ENCODE results near the gene XPNPEP1.

The XPNPEP1 gene

DNA sequence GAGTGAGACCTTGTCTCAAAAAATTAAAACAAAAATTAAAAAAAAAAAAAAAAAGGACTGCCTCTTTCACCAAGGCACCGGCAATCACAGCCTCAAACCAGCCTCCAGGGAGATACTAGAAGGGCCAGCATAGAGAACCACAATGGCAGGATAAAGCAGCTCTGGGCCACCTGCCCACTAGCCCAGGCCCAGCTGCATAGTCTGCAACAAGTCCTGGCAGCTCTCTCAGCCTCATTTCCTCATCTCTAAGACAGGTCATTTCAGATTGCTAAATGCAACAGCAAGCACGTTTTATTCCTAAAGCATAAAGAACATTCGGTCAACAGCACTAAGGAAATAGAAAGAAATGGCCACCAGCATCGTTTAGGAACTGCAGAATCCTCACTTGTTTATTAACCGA is 28.8 kb downstream of the XPNPEP1 start:
- Mint-ChIP-seq H3K4me3 (no peak overlapping the region), H3K27ac (no peak overlapping the region), H3K36me3 (peaks cover 10% of the 10 kb centered on the region), H3K27me3 (no peaks in the 10 kb centered on the region), H3K4me1 (peaks cover 58% of the 10 kb centered on the region), H3K9me3 (no peaks in the 10 kb centered on the region)

DNA sequence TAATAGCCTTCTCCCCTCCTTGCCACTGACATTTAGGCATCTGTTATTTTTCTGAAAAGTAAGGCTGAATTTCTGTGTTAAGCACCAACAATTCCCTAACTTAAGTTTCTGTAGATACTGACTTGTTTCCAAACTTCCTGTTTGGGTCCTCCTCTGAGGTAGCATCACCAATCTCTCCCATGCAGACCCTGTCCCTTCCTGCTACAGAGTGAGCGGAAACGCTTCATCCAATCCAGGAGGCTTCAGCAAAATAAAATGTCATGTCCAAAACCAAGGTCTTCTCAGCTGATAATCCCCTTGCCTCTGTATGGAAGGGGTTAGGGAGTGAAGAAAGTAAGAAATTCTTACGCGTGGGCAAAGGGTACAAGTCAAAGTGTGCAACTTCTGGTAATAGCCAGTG is 29.9 kb downstream of the XPNPEP1 start:
- Mint-ChIP-seq H3K36me3 (peaks cover 7% of the 10 kb centered on the region), H3K27me3 (no peaks in the 10 kb centered on the region), H3K9me3 (no peaks in the 10 kb centered on the region), H3K27ac (peak overlapping the region; percentile 72), H3K4me1 (peaks cover 47% of the 10 kb centered on the region), H3K4me3 (no peak overlapping the region)

DNA sequence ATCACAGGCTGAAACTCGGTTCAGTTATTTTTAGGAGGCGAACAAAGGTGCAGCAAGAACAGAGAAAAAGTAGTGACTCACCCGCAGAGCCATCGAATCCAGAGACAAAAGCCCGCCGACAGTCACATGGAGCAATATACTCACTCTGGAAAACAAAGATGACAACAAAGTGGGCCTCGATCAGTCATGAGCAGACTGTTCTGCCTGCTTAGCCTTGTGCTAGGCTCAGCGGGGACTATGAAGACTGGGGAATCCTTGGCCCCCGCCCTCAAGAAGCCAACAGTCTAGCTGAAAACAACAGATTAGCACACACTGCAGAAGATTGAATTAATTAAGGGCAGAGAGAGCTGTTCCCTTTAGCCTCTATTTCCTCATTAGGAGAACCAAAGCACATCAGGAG is 30.4 kb downstream of the XPNPEP1 start:
- H3K36me3 Mint-ChIP-seq = peaks cover 5% of the 10 kb centered on the region
- H3K27ac Mint-ChIP-seq = no peak overlapping the region
- no peaks in the 10 kb centered on the region for H3K9me3 Mint-ChIP-seq
- peaks cover 42% of the 10 kb centered on the region for H3K4me1 Mint-ChIP-seq
- H3K27me3 Mint-ChIP-seq = no peaks in the 10 kb centered on the region
- H3K4me3 Mint-ChIP-seq = no peak overlapping the region

DNA sequence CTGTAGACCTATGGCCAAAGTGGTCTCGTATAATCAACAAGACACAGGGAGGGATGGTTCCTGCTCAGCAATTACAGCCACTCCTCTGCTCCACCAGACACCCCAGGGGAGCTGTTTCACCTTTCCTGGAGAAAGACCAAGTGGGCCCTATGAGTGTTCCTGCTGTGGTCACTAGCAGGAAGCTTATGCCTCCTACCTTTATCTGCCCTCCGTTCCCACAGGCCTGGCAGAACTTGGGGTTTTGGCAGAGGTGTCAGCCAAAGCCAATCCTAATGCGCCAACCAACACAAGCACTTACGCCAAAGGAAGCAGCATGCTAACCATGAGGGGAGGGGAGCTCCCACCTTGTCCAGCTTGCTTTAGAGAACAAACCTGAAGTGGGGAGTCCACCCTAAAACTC is 31.2 kb downstream of the XPNPEP1 start:
- Mint-ChIP-seq H3K4me1 (peaks cover 42% of the 10 kb centered on the region), H3K4me3 (no peak overlapping the region), H3K36me3 (peaks cover 1% of the 10 kb centered on the region)

DNA sequence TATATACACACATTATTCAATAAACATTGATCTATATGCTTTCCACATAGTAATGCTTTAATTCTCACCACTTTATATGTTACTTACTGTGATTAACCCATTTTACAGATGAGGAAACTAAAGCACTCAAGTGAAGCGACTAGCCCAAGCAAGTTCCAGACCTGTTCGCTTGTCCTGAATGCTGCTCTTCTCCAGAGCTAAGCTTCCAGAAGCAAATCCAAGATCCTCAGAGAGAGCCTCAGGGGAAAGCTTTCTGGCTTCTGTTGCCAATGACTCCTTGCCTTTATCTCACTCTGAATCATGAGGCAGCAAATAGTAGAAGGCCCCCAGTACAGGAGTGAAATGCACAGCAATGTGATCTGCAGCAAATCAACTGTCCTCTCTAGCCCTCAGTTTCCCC is 32.2 kb downstream of the XPNPEP1 start:
- Mint-ChIP-seq H3K9me3 (no peaks in the 10 kb centered on the region), H3K36me3 (peaks cover 5% of the 10 kb centered on the region), H3K27ac (no peak overlapping the region), H3K4me3 (no peak overlapping the region), H3K27me3 (no peaks in the 10 kb centered on the region), H3K4me1 (peaks cover 38% of the 10 kb centered on the region)

More for the DNA sequence above, 31.2 kb downstream of the XPNPEP1 start:
- H3K9me3 Mint-ChIP-seq = no peaks in the 10 kb centered on the region
- no peaks in the 10 kb centered on the region for H3K27me3 Mint-ChIP-seq
- no peak overlapping the region for H3K27ac Mint-ChIP-seq

DNA sequence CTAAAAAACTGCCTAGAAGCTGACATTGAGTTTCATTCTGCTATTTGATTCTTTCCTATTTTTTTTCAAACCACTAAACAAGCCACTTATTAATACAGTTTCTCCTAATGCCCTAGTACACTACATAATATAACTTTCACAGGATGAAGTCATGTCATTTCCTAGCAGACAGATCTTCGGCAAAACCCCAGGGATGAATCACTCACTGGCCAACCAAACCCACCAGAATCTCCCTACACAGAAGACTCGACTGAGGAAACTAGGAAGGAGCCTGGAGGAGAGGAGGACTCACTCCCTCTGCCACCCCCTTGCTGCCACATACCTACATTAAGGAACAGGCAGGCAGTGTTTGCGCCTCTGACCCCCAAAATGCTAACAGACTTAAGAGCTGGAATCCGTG is 33.4 kb downstream of the XPNPEP1 start:
- Mint-ChIP-seq H3K4me1 (peaks cover 30% of the 10 kb centered on the region), H3K36me3 (peaks cover 6% of the 10 kb centered on the region), H3K9me3 (no peaks in the 10 kb centered on the region), H3K4me3 (no peak overlapping the region), H3K27me3 (no peaks in the 10 kb centered on the region), H3K27ac (no peak overlapping the region)

DNA sequence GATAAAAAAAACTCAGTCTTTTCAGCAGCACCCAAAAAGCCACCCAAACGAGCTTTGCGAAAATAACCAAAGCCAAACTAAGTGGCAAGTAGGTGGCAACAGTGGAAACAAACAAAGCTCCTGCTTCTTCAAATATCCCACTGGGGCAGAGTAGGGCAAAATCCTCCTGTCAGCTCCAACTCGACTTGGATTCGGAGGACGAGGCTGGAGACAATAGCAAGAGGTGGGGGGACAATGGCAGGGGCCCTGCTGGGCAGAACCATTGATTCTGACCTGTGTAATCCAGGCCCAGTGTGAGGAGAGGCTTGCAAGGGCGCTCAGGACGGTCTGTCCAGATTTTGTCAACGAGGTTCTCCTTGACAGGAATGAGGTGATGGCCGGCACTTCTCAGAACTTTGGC is 35.5 kb downstream of the XPNPEP1 start:
- H3K27me3 Mint-ChIP-seq = no peaks in the 10 kb centered on the region
- H3K9me3 Mint-ChIP-seq = no peaks in the 10 kb centered on the region
- H3K27ac Mint-ChIP-seq = no peak overlapping the region
- H3K36me3 Mint-ChIP-seq = peaks cover 13% of the 10 kb centered on the region
- H3K4me1 Mint-ChIP-seq = peaks cover 28% of the 10 kb centered on the region
- H3K4me3 Mint-ChIP-seq = no peak overlapping the region

DNA sequence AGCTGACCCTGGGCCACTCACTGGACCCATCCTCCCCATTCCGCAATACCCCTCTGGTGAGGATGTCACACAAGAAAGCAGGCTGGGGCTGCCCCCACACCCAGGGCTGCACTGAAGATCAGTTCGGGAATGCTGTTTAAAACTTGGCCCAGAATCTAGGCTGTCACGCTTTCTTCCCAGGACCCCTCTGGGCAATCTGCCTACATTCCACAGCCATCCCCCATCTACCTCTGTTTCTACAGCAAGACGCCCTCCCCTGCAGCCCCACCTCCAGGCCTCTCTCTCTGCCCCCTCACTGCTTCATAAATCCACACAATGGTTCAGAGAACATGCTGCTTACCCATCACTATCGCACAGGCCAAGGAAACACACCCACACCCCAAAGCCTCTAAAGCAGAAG is 36.1 kb downstream of the XPNPEP1 start:
- Mint-ChIP-seq H3K27me3 (no peaks in the 10 kb centered on the region), H3K36me3 (peaks cover 13% of the 10 kb centered on the region), H3K9me3 (no peaks in the 10 kb centered on the region), H3K4me1 (peaks cover 24% of the 10 kb centered on the region), H3K27ac (peak overlapping the region; percentile 47), H3K4me3 (no peak overlapping the region)

DNA sequence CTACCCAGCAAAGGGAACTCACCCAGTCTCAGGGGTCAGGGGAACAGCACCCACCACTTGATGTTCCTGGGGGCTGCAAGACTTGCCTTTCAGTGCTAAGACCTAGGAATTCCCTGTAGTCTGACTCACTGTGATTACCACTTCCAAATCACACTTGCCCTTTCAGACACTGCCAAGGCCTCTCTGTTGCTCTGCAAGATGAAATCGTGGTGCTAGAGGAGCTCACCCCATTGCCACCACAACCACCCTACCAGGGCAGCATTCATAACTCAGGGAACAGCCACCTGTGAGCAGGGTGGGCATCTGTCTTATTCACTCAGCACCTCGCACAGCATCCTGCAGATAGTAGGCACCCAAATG is 36.5 kb downstream of the XPNPEP1 start:
- Mint-ChIP-seq H3K9me3 (no peaks in the 10 kb centered on the region), H3K36me3 (peaks cover 13% of the 10 kb centered on the region), H3K27ac (peak overlapping the region; percentile 47), H3K27me3 (no peaks in the 10 kb centered on the region), H3K4me1 (peaks cover 20% of the 10 kb centered on the region), H3K4me3 (no peak overlapping the region)

DNA sequence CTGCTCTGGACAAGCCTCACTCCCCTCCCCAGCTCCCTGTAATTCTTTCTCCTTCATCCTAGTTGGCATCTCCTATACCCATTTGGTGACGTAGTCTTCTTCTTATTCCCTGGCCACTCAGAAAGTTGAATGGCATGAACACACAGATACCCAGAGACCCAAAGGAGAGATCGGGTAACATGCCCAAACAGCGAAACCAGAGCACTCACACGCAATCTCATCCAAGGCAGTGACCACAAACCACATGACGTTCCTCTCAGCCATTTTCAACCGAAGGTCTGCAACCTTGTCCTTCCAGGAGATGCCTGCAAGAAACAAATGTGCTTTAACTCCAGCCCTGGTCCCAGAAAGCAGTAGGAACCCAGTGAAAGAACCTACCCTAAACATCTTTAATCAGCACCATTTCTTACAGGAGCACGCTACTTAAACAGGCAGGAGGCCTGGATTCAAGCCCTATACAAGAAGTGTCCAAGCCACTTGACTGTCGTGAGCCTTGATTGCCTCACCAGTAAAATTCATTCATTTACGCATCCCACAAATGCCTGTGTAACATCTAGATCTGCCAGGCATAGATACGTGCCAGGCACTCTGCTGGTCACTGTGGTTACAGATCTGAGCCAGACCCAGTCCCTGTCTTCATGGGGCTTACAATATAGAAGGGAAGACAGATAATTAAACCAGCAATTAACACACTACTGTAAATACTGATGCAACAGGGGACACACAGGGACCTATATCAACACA is 37.1 kb downstream of the XPNPEP1 start:
- Mint-ChIP-seq H3K36me3 (peaks cover 13% of the 10 kb centered on the region), H3K27ac (no peak overlapping the region)

DNA sequence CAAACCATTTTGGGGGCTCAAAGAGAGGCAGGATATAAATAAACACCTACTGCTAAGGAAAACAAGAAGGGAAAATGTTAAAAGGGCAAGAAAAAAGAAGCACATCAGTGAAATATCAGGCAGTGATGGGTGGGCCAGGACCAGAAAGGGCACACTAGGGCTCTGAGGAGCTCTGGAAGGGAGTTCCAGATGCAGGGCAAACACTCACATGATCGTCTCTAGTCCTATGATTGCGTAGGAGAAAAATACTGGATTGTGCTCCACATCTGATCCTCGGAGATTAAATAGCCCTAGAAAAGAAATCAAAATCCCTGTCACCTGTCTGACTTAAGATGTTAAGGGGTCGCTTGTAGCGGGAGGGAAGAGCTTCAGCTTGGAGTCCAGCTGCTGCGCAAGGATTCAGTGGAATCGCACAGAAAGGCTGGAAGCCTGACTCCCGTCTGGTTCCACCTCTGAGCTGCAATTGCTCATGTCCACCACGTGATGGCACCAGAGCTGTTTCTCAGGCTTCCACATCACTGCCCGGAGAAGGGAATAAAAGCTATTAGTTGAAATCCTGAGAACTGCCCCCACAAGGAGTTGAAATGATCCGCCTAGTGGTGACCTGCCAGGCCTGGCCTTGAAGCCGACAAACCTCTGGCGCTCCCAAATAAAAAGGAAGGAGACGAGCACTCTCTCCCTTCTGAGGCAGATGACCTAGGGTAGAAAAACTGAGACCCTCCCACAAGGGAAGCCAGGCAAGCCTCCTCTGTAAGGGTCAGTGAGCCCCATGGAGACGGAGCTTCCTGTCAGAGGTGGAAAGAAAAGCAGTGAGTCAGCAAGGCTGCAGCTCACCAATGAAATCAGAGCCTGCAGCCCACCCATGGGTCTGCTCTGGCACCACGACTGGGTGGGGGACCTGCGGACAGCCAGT is 39.2 kb downstream of the XPNPEP1 start:
- Mint-ChIP-seq H3K4me3 (no peak overlapping the region), H3K36me3 (peaks cover 19% of the 10 kb centered on the region), H3K9me3 (no peaks in the 10 kb centered on the region), H3K27ac (no peak overlapping the region), H3K27me3 (no peaks in the 10 kb centered on the region), H3K4me1 (peaks cover 20% of the 10 kb centered on the region)

More for the DNA sequence above, 37.1 kb downstream of the XPNPEP1 start:
- Mint-ChIP-seq H3K4me3 (no peak overlapping the region), H3K4me1 (peaks cover 20% of the 10 kb centered on the region), H3K27me3 (no peaks in the 10 kb centered on the region), H3K9me3 (no peaks in the 10 kb centered on the region)

DNA sequence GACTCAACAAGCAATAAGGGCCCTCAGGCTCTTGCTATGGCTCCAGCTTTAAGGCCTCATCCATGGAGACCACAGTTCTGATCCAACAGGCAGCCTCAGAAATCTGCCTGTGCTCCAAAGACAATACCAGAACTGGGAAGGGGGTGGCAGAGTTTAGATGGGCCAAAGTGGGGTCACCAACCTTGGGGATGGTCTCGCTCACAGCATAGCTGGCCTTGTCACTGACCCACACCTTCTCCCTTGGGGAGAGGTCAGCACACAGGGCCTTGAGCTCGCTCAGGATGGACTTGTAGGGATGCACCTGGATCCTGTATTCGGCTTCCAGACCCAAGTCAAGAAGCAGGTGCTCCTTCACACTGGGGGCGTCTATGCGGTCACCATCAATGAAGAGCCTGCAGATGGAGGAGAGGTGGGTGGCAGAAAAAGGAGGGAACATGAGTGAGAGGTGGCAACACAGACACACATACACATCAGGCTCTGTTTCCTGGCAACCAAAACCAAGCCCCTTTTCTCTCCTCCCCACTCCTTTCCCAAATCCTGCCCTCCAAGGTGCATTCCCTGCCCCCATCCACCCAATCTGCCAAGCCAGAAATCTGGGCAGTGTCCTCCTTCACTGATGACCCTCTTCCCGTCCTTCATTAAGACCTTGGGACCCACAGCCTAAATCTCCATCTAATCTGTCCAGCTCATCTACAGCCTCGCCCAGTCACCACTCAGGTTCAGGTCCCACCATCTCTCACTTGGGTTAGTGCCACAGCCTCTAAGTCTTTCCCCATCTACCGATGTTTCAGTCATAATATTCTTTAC is 40.9 kb downstream of the XPNPEP1 start:
- Mint-ChIP-seq H3K4me1 (peaks cover 20% of the 10 kb centered on the region), H3K9me3 (no peaks in the 10 kb centered on the region), H3K27me3 (no peaks in the 10 kb centered on the region), H3K36me3 (peaks cover 19% of the 10 kb centered on the region), H3K27ac (no peak overlapping the region), H3K4me3 (no peak overlapping the region)

DNA sequence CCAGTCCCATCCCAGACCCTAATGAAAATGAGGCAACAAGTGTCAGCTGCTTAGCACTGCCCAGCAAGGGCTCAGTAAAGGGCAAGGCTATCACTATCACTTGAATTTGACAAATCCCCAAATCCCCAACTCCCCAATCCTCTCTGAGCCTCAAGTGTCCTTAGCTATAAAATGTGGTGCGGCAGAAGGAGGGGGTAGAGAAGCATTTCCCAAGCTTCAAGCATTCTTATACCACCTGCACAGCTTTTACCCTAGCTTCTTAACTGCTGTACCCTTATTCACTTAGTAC is 41.6 kb downstream of the XPNPEP1 start:
- peaks cover 15% of the 10 kb centered on the region for H3K36me3 Mint-ChIP-seq
- H3K4me1 Mint-ChIP-seq = peaks cover 16% of the 10 kb centered on the region
- no peak overlapping the region for H3K4me3 Mint-ChIP-seq
- H3K27me3 Mint-ChIP-seq = no peaks in the 10 kb centered on the region
- no peaks in the 10 kb centered on the region for H3K9me3 Mint-ChIP-seq
- no peak overlapping the region for H3K27ac Mint-ChIP-seq

DNA sequence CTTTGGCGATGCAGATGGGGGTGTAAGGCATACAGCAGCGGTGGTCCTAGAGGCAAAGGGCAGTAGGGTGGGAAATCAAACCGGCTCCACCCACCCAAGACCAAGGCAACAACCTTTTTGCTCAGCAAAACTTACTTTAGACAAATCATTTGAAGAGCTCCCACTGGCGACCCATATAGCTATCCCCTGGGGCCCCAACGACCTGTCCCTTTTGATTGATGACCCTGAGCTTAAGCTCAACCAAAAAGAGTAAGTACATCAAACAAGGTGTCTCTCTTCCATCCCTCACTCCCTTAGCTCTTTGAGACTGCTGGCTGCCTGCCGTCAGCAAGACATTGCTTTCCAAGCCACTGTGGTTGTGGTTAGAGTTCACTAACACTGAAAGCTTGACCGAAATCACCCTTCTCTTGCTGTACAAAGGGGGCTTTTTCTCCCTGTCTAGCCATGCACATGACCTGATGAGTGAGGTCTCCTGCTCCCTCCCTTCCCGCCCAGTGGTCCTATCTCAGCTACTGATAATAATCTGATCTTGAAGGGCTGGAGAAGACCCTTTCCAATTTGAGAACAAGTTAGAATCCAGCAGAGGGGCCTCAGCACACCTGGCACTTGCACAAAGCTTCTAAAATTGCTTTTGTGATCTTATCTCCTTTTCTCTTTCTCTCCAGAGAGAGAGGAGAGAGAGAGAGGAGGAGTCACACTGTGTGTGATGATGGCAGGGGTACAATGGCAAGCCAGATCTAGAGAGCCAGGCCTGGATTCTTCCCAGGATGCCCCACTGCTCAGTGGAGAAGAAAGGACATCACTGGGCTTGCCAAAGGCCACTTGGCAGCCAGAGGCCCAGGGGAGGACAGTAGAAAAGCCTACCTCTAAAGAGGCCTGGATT is 42.2 kb downstream of the XPNPEP1 start:
- H3K27ac Mint-ChIP-seq = no peak overlapping the region
- H3K4me1 Mint-ChIP-seq = peaks cover 16% of the 10 kb centered on the region
- H3K4me3 Mint-ChIP-seq = no peak overlapping the region
- H3K27me3 Mint-ChIP-seq = no peaks in the 10 kb centered on the region
- H3K36me3 Mint-ChIP-seq = peaks cover 15% of the 10 kb centered on the region
- no peaks in the 10 kb centered on the region for H3K9me3 Mint-ChIP-seq

DNA sequence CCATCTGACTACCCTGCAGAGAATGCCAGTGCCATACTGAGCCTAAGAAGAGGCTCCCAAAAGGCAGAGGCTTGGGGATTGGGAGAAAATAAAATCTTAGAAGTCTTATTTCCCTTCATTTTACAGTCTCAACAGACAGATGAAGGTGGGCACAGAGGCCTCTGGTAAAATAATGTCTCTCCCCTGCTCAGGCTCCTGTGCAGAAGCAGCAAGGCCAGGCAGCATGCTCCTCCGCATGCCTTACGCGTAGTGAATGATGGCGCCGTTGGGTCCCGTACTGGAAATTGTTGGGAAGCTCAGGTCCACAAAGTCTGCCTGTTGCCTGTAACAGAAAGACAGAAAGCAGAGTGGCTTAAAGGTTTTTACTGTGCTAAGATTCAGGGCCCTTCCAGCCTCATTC is 45.8 kb downstream of the XPNPEP1 start:
- Mint-ChIP-seq H3K4me3 (no peak overlapping the region), H3K36me3 (peaks cover 7% of the 10 kb centered on the region), H3K27ac (no peak overlapping the region), H3K4me1 (no peaks in the 10 kb centered on the region), H3K27me3 (no peaks in the 10 kb centered on the region), H3K9me3 (no peaks in the 10 kb centered on the region)

All from activated naive CD4-positive, alpha-beta T cell treated with anti-CD3 and anti-CD28 coated beads, Interleukin-2, amount 50 U/mL, for 24 hours (primary cell).